ENCODE measurements around the gene DENND5A.

The DENND5A gene

DNA sequence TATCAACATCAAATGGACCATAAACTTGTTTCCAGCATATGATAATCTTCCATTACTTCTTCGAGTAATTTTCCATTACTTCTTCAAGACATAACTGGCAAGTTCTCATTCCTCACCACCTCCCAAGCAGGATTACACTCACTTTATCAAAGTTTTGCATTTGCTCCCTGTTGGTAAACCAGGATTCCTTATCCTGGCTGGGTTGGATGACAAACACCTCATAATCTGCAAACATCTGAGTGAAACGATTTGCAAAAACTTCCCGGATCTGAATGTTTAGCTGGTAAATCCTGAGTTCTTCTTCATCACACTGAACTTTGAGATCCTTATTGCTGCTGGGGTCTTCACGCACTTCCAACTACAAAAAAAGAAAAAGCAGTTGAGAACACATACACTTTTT, 86.4 kb downstream of the DENND5A start:
- DNase-seq (ENCODE audit: low read depth), result no peak
- no peak overlapping the region for H3K4me3 ChIP-seq (ENCODE audit: low read depth, low read length)
- no peak for TF ChIP-seq POLR2A (IDR thresholded peaks at IDR 0.05; ENCODE audit: extremely low read depth, insufficient read length)
- TF ChIP-seq, protein P1, sequence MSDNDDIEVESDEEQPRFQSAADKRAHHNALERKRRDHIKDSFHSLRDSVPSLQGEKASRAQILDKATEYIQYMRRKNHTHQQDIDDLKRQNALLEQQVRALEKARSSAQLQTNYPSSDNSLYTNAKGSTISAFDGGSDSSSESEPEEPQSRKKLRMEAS (IDR thresholded peaks at IDR 0.05; ENCODE audit: low read depth, low read length), result no peak
- TF ChIP-seq, protein P2, sequence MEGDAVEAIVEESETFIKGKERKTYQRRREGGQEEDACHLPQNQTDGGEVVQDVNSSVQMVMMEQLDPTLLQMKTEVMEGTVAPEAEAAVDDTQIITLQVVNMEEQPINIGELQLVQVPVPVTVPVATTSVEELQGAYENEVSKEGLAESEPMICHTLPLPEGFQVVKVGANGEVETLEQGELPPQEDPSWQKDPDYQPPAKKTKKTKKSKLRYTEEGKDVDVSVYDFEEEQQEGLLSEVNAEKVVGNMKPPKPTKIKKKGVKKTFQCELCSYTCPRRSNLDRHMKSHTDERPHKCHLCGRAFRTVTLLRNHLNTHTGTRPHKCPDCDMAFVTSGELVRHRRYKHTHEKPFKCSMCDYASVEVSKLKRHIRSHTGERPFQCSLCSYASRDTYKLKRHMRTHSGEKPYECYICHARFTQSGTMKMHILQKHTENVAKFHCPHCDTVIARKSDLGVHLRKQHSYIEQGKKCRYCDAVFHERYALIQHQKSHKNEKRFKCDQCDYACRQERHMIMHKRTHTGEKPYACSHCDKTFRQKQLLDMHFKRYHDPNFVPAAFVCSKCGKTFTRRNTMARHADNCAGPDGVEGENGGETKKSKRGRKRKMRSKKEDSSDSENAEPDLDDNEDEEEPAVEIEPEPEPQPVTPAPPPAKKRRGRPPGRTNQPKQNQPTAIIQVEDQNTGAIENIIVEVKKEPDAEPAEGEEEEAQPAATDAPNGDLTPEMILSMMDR (IDR thresholded peaks at IDR 0.05; ENCODE audit: low read depth, low read length), result no peak
- no peak for TF ChIP-seq MYC (IDR thresholded peaks at IDR 0.05; ENCODE audit: low read depth, low read length)

DNA sequence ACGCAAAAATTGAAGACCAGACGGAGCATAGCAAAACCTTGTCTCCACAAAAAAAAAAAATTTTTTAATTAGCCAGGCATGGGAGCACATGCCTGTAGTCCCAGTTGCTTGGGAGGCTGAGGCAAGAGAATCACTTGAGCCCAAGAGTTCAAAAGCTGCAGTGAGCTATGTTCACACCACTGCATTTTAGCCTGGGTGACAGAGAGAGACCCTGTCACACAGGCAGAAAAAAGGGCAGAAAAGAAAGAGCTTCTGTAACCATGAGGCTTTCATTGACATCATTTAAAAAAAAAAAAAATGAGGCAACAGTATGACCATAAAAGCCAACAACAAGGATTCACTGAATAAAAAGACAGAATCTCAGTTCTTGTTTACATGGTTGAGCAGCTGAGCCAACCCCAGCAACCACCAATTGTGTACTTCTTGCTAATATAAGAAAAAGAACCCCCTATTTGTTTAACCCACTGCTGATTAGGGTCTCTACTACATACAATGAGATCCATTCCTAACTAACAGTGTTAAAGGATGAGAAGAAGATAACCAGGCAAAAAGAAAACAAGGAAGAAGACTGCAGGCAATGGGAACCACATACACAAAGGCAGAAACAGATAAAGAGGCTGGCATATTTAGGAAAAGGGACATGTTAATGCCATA, 87.6 kb downstream of the DENND5A start:
- no peak for DNase-seq (ENCODE audit: low read depth)
- TF ChIP-seq POLR2A (IDR thresholded peaks at IDR 0.05; ENCODE audit: extremely low read depth, insufficient read length), result no peak
- no peak for TF ChIP-seq MYC (IDR thresholded peaks at IDR 0.05; ENCODE audit: low read depth, low read length)
- no peak overlapping the region for H3K4me3 ChIP-seq (ENCODE audit: low read depth, low read length)

DNA sequence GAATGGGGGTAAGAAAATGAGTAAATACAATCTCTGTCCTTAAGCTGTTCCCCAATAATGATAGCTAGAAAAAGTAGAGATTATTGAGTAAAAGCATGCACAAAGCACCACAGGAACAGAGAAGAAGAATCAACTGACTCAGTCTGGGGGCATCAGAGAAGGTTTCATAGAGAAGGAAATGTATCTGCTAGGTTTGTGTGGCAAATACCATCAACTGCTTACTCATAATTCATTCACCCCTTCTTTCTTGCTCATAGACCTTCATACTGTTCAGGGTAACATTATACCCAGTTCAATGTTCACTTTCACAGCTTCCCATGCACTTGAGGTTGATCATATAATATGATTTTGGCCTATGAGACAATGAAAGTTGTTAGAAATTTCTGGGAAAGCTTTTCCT, 88.6 kb downstream of the DENND5A start:
- DNase-seq (ENCODE audit: low read depth), result no peak

DNA sequence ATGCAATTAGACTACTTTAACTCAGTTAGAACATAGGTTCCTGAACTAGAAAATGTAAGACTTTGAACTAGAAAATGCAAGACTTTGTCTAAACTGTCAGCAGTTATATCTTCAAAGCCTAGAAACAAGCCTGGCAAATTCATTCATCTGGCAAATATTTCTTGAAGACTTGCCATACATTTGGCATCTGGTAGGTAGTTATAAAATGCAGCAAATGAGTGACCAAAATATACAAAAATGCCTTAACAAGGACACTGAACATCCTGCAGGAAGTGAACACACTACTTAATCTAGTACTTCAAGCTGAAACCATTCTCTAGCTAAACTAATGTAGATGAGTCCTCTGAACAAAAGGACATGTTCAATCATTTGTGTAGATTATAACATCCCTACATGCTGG, 89.0 kb downstream of the DENND5A start:
- DNase-seq (ENCODE audit: low read depth), result no peak
- TF ChIP-seq MYC (IDR thresholded peaks at IDR 0.05; ENCODE audit: low read depth, low read length) (no peak), POLR2A (IDR thresholded peaks at IDR 0.05; ENCODE audit: extremely low read depth, insufficient read length) (no peak)
- TF ChIP-seq, protein P1 (IDR thresholded peaks at IDR 0.05; ENCODE audit: low read depth, low read length), result no peak
- TF ChIP-seq, protein P2 (IDR thresholded peaks at IDR 0.05; ENCODE audit: low read depth, low read length), result no peak
- no peak overlapping the region for H3K4me3 ChIP-seq (ENCODE audit: low read depth, low read length)

More for the DNA sequence above, 88.6 kb downstream of the DENND5A start:
- TF ChIP-seq, protein P2 (IDR thresholded peaks at IDR 0.05; ENCODE audit: low read depth, low read length), result no peak
- TF ChIP-seq, protein P1 (IDR thresholded peaks at IDR 0.05; ENCODE audit: low read depth, low read length), result no peak
- no peak for TF ChIP-seq POLR2A (IDR thresholded peaks at IDR 0.05; ENCODE audit: extremely low read depth, insufficient read length)
- TF ChIP-seq MYC (IDR thresholded peaks at IDR 0.05; ENCODE audit: low read depth, low read length), result no peak
- no peak overlapping the region for H3K4me3 ChIP-seq (ENCODE audit: low read depth, low read length)

DNA sequence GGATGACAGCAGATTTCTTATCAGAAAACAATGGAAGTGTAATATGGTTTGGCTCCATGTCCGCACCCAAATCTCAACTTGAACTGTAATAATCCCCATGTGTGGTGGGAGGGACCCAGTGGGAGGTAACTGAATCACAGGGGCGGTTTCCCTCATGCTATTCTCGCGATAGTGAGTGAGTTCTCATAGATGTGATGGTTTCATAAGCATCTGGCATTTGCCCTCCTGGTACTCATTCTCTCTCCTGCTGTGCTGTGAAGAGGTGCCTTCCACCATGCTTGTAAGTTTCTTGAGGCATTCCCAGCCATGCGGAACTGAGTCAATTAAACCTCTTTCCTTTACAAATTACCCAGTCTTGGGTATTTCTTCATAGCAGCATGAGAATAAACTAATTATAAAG, 92.8 kb downstream of the DENND5A start:
- TF ChIP-seq, protein P2 (IDR thresholded peaks at IDR 0.05; ENCODE audit: low read depth, low read length), result no peak
- TF ChIP-seq, protein P1 (IDR thresholded peaks at IDR 0.05; ENCODE audit: low read depth, low read length), result no peak
- no peak for TF ChIP-seq MYC (IDR thresholded peaks at IDR 0.05; ENCODE audit: low read depth, low read length)
- TF ChIP-seq POLR2A (IDR thresholded peaks at IDR 0.05; ENCODE audit: extremely low read depth, insufficient read length), result no peak
- no peak overlapping the region for H3K4me3 ChIP-seq (ENCODE audit: low read depth, low read length)

DNA sequence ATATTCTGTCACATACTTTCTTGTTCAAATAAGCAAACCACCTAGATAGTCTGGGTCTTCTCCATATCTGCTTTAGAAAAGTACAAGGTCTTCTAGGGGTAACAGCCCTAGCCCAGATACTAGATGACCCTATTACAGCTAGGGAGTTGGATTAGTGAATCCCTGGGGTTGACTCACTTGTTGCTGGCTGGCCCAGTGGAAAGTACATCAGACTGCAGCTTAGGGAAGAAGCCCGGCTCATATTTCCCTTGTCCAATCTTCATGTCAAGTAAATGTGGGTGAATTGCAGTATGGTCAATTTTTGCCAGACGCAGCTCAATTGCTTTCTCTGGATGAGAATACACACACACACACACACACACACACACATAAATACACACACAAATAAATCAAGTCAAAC, 94.7 kb downstream of the DENND5A start:
- TF ChIP-seq MYC (IDR thresholded peaks at IDR 0.05; ENCODE audit: low read depth, low read length) (no peak), POLR2A (IDR thresholded peaks at IDR 0.05; ENCODE audit: extremely low read depth, insufficient read length) (no peak)
- TF ChIP-seq, protein P2 (IDR thresholded peaks at IDR 0.05; ENCODE audit: low read depth, low read length), result no peak
- TF ChIP-seq, protein P1 (IDR thresholded peaks at IDR 0.05; ENCODE audit: low read depth, low read length), result no peak
- no peak overlapping the region for H3K4me3 ChIP-seq (ENCODE audit: low read depth, low read length)
- DNase-seq (ENCODE audit: low read depth), result no peak

More for the DNA sequence above, 92.8 kb downstream of the DENND5A start:
- DNase-seq (ENCODE audit: low read depth), result no peak
